ENCODE data around the gene TNFSF9. TPM values are rescaled to one million over a fixed set of nuclear protein-coding genes. Genes with fewer than 3 reads are reported as not detected.

Gene TNFSF9
- total and polyA plus RNA-seq, 2 of the 8 experiments (the other 6 are each of a cell fraction or from before 2014, with no cell fraction given): 1.7 to 4.4 TPM

- H2BK20ac ChIP-seq (ENCODE audit: low read length): no peak overlapping the region
- H3K4me2 ChIP-seq (ENCODE audit: insufficient read depth in 1 of 2, low read depth in 2 of 2, low read length in 2 of 2): no peak overlapping the region
- H3K4me3 ChIP-seq (ENCODE audit: extremely low read depth in 1 of 4, insufficient read depth in 2 of 4, low read depth in 3 of 4, low read length in 4 of 4): no peak overlapping the region
- peaks cover 10% of the 10 kb centered on the region for H3K23me2 ChIP-seq (ENCODE audit: low read depth, low read length)
- H3K9me3 ChIP-seq (ENCODE audit: insufficient read depth in 2 of 2, low read depth in 1 of 2, low read length in 1 of 2): no peaks in the 10 kb centered on the region
- H2BK12ac ChIP-seq (ENCODE audit: low read depth, low read length): no peak overlapping the region
- no peaks in the 10 kb centered on the region for H4K20me1 ChIP-seq (replicated peaks in 1 of 2; ENCODE audit: control insufficient read depth in 1 of 2, insufficient read depth in 2 of 2, low read length in 2 of 2)
- 88% methylated on average over 15 of the region's 17 CpGs; no CpG with 5 or more reads in 1 of the 2 experiments for WGBS, 2 experiments (ENCODE audit: extremely low coverage in 1 of 2, insufficient coverage in 1 of 2, insufficient read length in 1 of 2, insufficient replicate concordance in 2 of 2, low coverage in 1 of 2, low lambda C conversion rate in 2 of 2, missing lambda C conversion rate in 1 of 2)
- DNase-seq (ENCODE audit: low read depth in 1 of 2, low spot score in 2 of 2): no peak
- H2BK15ac ChIP-seq (ENCODE audit: low read length): no peak overlapping the region
- H4K5ac ChIP-seq (ENCODE audit: insufficient read length, low read depth, low read length): no peak overlapping the region
- no peak overlapping the region for H2BK5ac ChIP-seq (ENCODE audit: low read depth, low read length)
- no peak overlapping the region for H4K91ac ChIP-seq (replicated peaks; ENCODE audit: insufficient read length, low read length)
- H3K79me1 ChIP-seq (ENCODE audit: low read depth, low read length): no peaks in the 10 kb centered on the region
- no peak overlapping the region for H2BK120ac ChIP-seq (replicated peaks; ENCODE audit: low read depth, low read length)
- no peak overlapping the region for H4K8ac ChIP-seq (ENCODE audit: extremely low read depth, insufficient read depth, low read length)
- H3K27me3 ChIP-seq (replicated peaks in 1 of 4; ENCODE audit: control insufficient read depth in 3 of 4, extremely low read depth in 1 of 4, insufficient read depth in 3 of 4, low read length in 3 of 4): peaks cover 0 to 8% (median 7%) of the 10 kb centered on the region in 4 experiments; a peak in 4 of 7 replicates
- ChIA-PET POLR2A (ENCODE audit: partially characterized antibody) (interaction anchor here (1.1 to 1.3 kb wide), 2 partner anchors 9 to 23 kb away, joined by 3 to 4 read pairs; no protein-coding TSS in a partner anchor), CTCF (ENCODE audit: partially characterized antibody) (interaction anchor here (0.6 to 4.8 kb wide), 5 partner anchors 7 to 452 kb away, joined by 3 to 30 read pairs (median 4); partner anchors contain the start of gene DENND1C)
- FAIRE-seq: no peak
- H3K9ac ChIP-seq (replicated peaks in 1 of 4; ENCODE audit: extremely low read depth in 1 of 4, low read depth in 3 of 4, low read length in 3 of 4): no peak overlapping the region
- no peak overlapping the region for H3K23ac ChIP-seq (ENCODE audit: insufficient read length)
- no peak overlapping the region for H3K56ac ChIP-seq (replicated peaks; ENCODE audit: insufficient read length, low read depth, low read length)
- H3K36me3 ChIP-seq (ENCODE audit: control insufficient read depth in 2 of 4, insufficient read depth in 4 of 4, low read length in 3 of 4): peaks cover 0 to 5% (median under 1%) of the 10 kb centered on the region in 4 experiments; a peak in 1 of 8 replicates
- H3K27ac ChIP-seq (ENCODE audit: low read depth, low read length): no peak overlapping the region
- peaks cover 0 to 10% (median 7%) of the 10 kb centered on the region in 4 experiments; a peak in 5 of 7 replicates for H3K4me1 ChIP-seq (replicated peaks in 1 of 4; ENCODE audit: control insufficient read depth in 3 of 4, insufficient read depth in 4 of 4, low read length in 3 of 4)
- H2AK5ac ChIP-seq (ENCODE audit: low read depth, low read length): no peak overlapping the region
- H3K79me2 ChIP-seq (ENCODE audit: control insufficient read depth in 1 of 2, insufficient read depth in 2 of 2, low read length in 2 of 2): no peaks in the 10 kb centered on the region
- H3K14ac ChIP-seq (ENCODE audit: insufficient read length): no peak overlapping the region
- no peak overlapping the region for H3K18ac ChIP-seq (ENCODE audit: extremely low read depth, low read length)
- H3K4ac ChIP-seq (replicated peaks; ENCODE audit: insufficient read length, low read depth, low read length): no peak overlapping the region
- no peak overlapping the region for H2AFZ ChIP-seq (ENCODE audit: low read length)
- TF ChIP-seq BCL11A (IDR thresholded peaks at IDR 0.05; ENCODE audit: low read depth in 2 of 2, low read length in 2 of 2) (no peak), CBX8 (IDR thresholded peaks at IDR 0.05; ENCODE audit: borderline replicate concordance, low read depth, low read length) (no peak), MAFK (IDR thresholded peaks at IDR 0.05; ENCODE audit: low read depth, low read length) (no peak), TCF12 (IDR thresholded peaks at IDR 0.05; ENCODE audit: low read depth, low read length) (no peak), BRCA1 (IDR thresholded peaks at IDR 0.05; ENCODE audit: low read depth, low read length) (no peak), RAD21 (IDR thresholded peaks at IDR 0.05 in 1 of 2, conservative IDR thresholded peaks at IDR 0.05 in 1 of 2; ENCODE audit: low read depth in 2 of 2, low read length in 2 of 2) (no peak), SIRT6 (IDR thresholded peaks at IDR 0.05; ENCODE audit: low read length) (no peak), CREB1 (IDR thresholded peaks at IDR 0.05) (no peak), SP1 (IDR thresholded peaks at IDR 0.05; ENCODE audit: low read depth, low read length) (no peak), SAP30 (IDR thresholded peaks at IDR 0.05; ENCODE audit: insufficient read depth, insufficient replicate concordance, low read length) (no peak), RFX5 (IDR thresholded peaks at IDR 0.05; ENCODE audit: borderline replicate concordance, low read depth, low read length) (no peak), PHF8 (conservative IDR thresholded peaks at IDR 0.05; ENCODE audit: low read depth, low read length) (no peak)
Observed at GRCh38 chr19:6499052-6499790, 31.6 kb upstream of the TNFSF9 start.

Measured in H1 (cell line).